ENCODE measurements around the gene XIRP1.

The XIRP1 gene, protein sequence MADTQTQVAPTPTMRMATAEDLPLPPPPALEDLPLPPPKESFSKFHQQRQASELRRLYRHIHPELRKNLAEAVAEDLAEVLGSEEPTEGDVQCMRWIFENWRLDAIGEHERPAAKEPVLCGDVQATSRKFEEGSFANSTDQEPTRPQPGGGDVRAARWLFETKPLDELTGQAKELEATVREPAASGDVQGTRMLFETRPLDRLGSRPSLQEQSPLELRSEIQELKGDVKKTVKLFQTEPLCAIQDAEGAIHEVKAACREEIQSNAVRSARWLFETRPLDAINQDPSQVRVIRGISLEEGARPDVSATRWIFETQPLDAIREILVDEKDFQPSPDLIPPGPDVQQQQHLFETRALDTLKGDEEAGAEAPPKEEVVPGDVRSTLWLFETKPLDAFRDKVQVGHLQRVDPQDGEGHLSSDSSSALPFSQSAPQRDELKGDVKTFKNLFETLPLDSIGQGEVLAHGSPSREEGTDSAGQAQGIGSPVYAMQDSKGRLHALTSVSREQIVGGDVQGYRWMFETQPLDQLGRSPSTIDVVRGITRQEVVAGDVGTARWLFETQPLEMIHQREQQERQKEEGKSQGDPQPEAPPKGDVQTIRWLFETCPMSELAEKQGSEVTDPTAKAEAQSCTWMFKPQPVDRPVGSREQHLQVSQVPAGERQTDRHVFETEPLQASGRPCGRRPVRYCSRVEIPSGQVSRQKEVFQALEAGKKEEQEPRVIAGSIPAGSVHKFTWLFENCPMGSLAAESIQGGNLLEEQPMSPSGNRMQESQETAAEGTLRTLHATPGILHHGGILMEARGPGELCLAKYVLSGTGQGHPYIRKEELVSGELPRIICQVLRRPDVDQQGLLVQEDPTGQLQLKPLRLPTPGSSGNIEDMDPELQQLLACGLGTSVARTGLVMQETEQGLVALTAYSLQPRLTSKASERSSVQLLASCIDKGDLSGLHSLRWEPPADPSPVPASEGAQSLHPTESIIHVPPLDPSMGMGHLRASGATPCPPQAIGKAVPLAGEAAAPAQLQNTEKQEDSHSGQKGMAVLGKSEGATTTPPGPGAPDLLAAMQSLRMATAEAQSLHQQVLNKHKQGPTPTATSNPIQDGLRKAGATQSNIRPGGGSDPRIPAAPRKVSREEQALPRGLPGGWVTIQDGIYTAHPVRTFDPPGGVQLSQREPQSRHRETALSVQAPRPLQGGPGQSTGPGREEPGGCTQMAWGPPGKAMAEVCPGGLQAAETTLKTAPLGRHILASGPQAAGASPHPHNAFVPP (N-terminal part only)

DNA sequence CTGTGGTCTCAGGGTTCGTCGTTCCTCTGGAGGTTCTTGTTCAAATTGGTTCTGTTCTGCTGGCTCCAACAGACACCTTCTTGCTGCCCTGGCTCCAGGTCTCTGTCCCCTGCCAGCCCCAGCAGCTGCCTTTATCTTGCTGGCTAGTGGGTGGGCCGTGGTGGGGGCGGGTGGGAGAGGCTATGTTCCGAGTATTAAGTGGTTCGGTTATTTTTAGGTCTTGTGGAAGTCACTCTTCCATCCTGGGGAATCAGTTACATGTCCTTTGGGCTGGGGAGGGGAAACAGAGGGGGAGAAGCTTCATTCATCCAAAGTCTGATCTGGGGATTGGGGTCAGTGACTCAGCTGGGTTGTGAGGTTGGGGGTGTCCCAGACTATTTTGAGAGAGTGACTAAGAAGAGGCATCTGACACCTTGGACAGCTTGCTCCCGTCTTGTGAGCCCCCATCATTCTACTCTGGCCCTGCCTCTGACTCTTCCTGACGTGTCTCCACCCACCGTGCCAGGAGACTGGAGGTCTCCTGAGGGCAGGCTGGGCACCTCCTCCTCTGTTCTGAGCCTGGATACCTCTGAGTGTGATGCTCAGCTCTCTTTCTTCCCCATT, at the start of gene XIRP1:
Gene XIRP1 (minus strand): TSS at position 106 of the 603 bp plus-strand sequence. CDS start 3,150 bp downstream, outside the sequence.
- in situ Hi-C loops (cut with MboI; ENCODE audit: low sequenced_read_pairs, unreplicated experiment), result no loop called here
- no peak for DNase-seq (ENCODE audit: low spot score)
- TF ChIP-seq, protein P1, sequence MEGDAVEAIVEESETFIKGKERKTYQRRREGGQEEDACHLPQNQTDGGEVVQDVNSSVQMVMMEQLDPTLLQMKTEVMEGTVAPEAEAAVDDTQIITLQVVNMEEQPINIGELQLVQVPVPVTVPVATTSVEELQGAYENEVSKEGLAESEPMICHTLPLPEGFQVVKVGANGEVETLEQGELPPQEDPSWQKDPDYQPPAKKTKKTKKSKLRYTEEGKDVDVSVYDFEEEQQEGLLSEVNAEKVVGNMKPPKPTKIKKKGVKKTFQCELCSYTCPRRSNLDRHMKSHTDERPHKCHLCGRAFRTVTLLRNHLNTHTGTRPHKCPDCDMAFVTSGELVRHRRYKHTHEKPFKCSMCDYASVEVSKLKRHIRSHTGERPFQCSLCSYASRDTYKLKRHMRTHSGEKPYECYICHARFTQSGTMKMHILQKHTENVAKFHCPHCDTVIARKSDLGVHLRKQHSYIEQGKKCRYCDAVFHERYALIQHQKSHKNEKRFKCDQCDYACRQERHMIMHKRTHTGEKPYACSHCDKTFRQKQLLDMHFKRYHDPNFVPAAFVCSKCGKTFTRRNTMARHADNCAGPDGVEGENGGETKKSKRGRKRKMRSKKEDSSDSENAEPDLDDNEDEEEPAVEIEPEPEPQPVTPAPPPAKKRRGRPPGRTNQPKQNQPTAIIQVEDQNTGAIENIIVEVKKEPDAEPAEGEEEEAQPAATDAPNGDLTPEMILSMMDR (IDR thresholded peaks at IDR 0.05; ENCODE audit: borderline replicate concordance, control extremely low read depth, extremely low read depth, insufficient read depth, missing control alignments), result no peak

DNA sequence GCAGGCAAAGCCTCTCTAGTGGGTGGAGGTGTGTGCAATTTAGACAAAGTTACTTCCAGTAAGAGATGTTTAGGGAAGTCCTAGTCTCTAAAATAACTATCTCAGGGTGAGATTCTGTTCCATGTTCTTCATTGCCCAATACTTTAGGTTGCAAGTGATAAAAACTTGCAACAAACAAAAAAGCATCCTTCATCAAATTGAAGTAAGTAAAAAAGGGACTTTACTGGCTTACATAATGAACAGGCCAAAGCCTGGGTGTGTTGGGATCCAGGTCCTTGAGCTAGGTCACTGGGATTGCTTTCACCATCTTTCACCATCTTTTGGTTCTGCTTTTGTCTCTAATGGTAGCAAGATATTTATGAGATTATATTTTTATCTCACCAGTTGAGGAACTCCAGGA, 49.2 kb upstream of the XIRP1 start:
- TF ChIP-seq, protein P1 (IDR thresholded peaks at IDR 0.05; ENCODE audit: borderline replicate concordance, control extremely low read depth, extremely low read depth, insufficient read depth, missing control alignments), result no peak
- in situ Hi-C loops (cut with MboI; ENCODE audit: low sequenced_read_pairs, unreplicated experiment), result no loop called here
- no peak for DNase-seq (ENCODE audit: low spot score)

DNA sequence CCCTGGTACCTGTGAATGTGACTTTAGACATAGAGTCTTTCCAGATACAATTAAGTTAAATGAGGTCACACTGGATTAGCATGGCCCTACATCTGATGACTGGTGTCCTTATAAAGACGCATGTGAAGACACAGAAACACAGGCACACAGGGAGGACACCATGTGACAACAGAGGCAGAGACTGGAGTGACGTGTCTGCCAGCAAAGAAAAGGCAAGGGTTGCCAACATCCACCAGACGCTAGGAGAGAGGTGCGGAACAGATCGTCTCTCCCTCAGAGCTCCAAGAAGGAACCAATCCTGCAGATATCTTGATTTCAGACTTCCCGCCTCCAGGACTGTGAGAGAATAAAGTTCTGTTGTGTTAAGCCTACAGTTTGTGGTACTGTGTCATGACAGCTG, 44.6 kb upstream of the XIRP1 start:
- no peak for DNase-seq (ENCODE audit: low spot score)
- in situ Hi-C loops (cut with MboI; ENCODE audit: low sequenced_read_pairs, unreplicated experiment), result no loop called here
- TF ChIP-seq, protein P1 (IDR thresholded peaks at IDR 0.05; ENCODE audit: borderline replicate concordance, control extremely low read depth, extremely low read depth, insufficient read depth, missing control alignments), result no peak

DNA sequence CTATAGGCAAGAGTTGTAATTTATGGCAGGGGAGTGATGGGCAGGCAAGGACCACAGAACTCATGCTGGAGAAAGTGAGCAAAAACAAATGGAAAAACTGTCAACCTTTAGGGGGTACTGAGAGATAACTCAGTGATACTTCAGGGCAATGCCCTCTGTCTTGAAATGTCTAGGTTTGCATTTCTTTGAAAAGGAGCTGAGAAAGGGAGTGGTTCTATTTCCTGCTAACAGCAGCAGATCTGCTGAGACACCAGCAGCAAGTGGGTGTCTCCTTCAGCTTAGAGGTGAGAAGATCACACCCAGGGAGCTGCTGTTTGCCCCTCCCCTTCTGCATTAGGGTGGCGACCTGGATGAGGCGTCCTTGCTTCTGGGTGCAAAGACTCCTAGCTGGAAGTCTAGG, 42.3 kb upstream of the XIRP1 start:
- DNase-seq (ENCODE audit: low spot score), result no peak
- TF ChIP-seq, protein P1 (IDR thresholded peaks at IDR 0.05; ENCODE audit: borderline replicate concordance, control extremely low read depth, extremely low read depth, insufficient read depth, missing control alignments), result no peak
- in situ Hi-C loops (cut with MboI; ENCODE audit: low sequenced_read_pairs, unreplicated experiment), result no loop called here

DNA sequence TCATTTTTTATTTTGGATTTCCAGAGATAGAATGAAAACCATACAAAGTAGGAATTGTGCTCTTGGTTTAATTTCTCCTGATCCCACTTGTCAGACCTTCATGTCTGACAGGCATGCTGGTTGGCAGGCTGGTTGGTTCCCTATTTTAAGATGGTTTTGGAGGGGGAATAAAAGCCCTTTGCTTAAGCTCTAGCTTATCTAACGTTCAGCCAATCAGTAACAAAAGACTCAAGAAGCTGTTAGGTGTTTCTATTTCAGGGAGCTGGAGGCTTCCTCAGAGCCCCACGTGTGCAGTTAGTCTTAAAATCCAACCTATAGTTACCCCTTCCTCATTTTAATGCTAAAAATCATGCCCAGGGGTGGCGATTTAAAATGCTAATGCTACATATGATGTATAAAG, 40.5 kb upstream of the XIRP1 start:
- TF ChIP-seq, protein P1 (IDR thresholded peaks at IDR 0.05; ENCODE audit: borderline replicate concordance, control extremely low read depth, extremely low read depth, insufficient read depth, missing control alignments), result no peak
- no peak for DNase-seq (ENCODE audit: low spot score)
- in situ Hi-C loops (cut with MboI; ENCODE audit: low sequenced_read_pairs, unreplicated experiment), result no loop called here

DNA sequence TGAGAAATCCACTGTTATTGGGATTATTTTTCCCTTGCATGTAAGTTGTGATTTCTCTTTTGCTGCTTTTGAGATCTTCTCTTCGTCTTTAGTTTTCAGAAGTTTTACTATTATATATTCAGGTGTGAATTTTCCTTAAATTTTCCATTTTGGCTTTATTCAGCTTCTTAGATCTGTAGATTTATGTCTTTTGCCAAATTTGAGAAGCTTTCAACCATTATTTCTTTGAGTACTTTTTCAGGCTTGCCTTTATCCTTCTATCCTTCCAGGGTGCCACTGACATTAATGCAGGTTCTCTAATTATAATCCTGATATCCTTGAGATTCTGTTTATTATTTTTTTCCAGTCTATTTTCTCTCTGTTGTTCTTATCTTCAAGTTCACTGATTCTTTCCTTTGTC, 38.1 kb upstream of the XIRP1 start:
- TF ChIP-seq, protein P1 (IDR thresholded peaks at IDR 0.05; ENCODE audit: borderline replicate concordance, control extremely low read depth, extremely low read depth, insufficient read depth, missing control alignments), result no peak
- in situ Hi-C loops (cut with MboI; ENCODE audit: low sequenced_read_pairs, unreplicated experiment), result no loop called here

More for the DNA sequence above, 38.1 kb upstream of the XIRP1 start:
- no peak for DNase-seq (ENCODE audit: low spot score)
